Activated CD4-positive, alpha-beta T cell treated with anti-CD3 and anti-CD28 coated beads, Interleukin-2, amount 50 U/mL, for 1 hour (primary cell): ENCODE results near the gene CFAP20.

Source experiments
- DNase-seq: peaks from one replicate; pipeline ENCODE4 v3.0.0-alpha.2; 2020

The CFAP20 gene

GRCh38 chr16:58129097-58129936, at the start of gene CFAP20:
TSS of gene CFAP20 (minus strand) at chr16:58129381. CDS start at chr16:58129115, 266 bp downstream.
- peak; percentile 95 for DNase-seq

- no peak for DNase-seq
Observed at GRCh38 chr16:58177353-58177710, 48.2 kb upstream of the CFAP20 start.

GRCh38 chr16:58176608-58177352, 47.6 kb upstream of the CFAP20 start:
- no peak for DNase-seq

GRCh38 chr16:58170223-58170622, 41.0 kb upstream of the CFAP20 start:
- DNase-seq, result no peak

- no peak for DNase-seq
Observed at GRCh38 chr16:58160855-58161254, 31.7 kb upstream of the CFAP20 start.

- DNase-seq, result no peak
Observed at GRCh38 chr16:58158725-58159124, 29.5 kb upstream of the CFAP20 start.

GRCh38 chr16:58157951-58158540, 28.9 kb upstream of the CFAP20 start:
- no peak for DNase-seq

GRCh38 chr16:58157239-58157638, 28.1 kb upstream of the CFAP20 start:
- DNase-seq, result no peak

- DNase-seq, result no peak
Observed at GRCh38 chr16:58155839-58156238, 26.7 kb upstream of the CFAP20 start.

GRCh38 chr16:58154345-58154744, 25.2 kb upstream of the CFAP20 start:
- no peak for DNase-seq

- DNase-seq, result no peak
Observed at GRCh38 chr16:58152246-58152868, 23.2 kb upstream of the CFAP20 start.

GRCh38 chr16:58148526-58148925, 19.3 kb upstream of the CFAP20 start:
- no peak for DNase-seq

- no peak for DNase-seq
Observed at GRCh38 chr16:58148099-58148498, 18.9 kb upstream of the CFAP20 start.

GRCh38 chr16:58138852-58139251, 9.7 kb upstream of the CFAP20 start:
- DNase-seq, result no peak

GRCh38 chr16:58137581-58137980, 8.4 kb upstream of the CFAP20 start:
- no peak for DNase-seq

GRCh38 chr16:58128711-58129096, 477 bp downstream of the CFAP20 start:
- peak; percentile 22 for DNase-seq

- DNase-seq, result no peak
Observed at GRCh38 chr16:58128181-58128631, 975 bp downstream of the CFAP20 start.

GRCh38 chr16:58127634-58128033, 1.5 kb downstream of the CFAP20 start:
- no peak for DNase-seq

GRCh38 chr16:58127033-58127556, 2.1 kb downstream of the CFAP20 start:
- peak; percentile 21 for DNase-seq

GRCh38 chr16:58126451-58126961, 2.7 kb downstream of the CFAP20 start:
- DNase-seq, result no peak

- no peak for DNase-seq
Observed at GRCh38 chr16:58125781-58126335, 3.3 kb downstream of the CFAP20 start.

- no peak for DNase-seq
Observed at GRCh38 chr16:58125041-58125440, 4.1 kb downstream of the CFAP20 start.

GRCh38 chr16:58124601-58124915, 4.6 kb downstream of the CFAP20 start:
- DNase-seq, result no peak
